Heart left ventricle (tissue), 13 donors: Measurements from ENCODE around the gene KIF3C.

Experiments
- POLR2A ChIP-seq, 2 donors: fragments of 450-650 bp; IDR thresholded peaks; one replicate each; pipeline ENCODE4 v1.6.1; 2017; ENCODE audit warnings: antibody characterized with exemption in 2 of 2, mild to moderate bottlenecking in 2 of 2, moderate library complexity in 2 of 2
- TF ChIP-seq, protein P1 (sequence below), 12 donors: fragments of 200-600 bp; sonication (generic) in 4 of 12; IDR thresholded peaks; one replicate each; pipeline versions ENCODE4 v1.5.0 to v1.8.0; 2018 to 2022; ENCODE audit warnings: antibody characterized with exemption in 12 of 12, mild to moderate bottlenecking in 5 of 12
- donor health status: ischemic (EF 13 %, LVEDD 7.1; RV severe dilation, severe dysfunction).
- donor health status: DM: no; HTN: yes; CAD: no.
- donor health status: DM: no; HTN: no; CAD: no.
- donor health status: ischemic (EF 25% LVEDD 6.9; RV normal size, moderate dysfunction).
- donor health status: ischemic (EF 25% LVEDD 5.7; RV mildly dilated, moderate dysfunction).
- donor health status: ischemic (EF 35%, LVEDD 5.7; RV mildly dilated, moderate dysfunction).
- donor health status: nonischemic (EF 11% LVEDD 7.7; RV severe dilation, severe dysfunction).
- donor health status: DM: yes; HTN: yes; CAD: no.
- donor health status: PGD.
- donor health status: ischemic (EF 29% LVEDD 5.4; RV normal size, mild dysfunction).
- donor health status: nonischemic (EF 23%, LVEDD 6.1; RV moderate dilation, normal function).

DNA sequence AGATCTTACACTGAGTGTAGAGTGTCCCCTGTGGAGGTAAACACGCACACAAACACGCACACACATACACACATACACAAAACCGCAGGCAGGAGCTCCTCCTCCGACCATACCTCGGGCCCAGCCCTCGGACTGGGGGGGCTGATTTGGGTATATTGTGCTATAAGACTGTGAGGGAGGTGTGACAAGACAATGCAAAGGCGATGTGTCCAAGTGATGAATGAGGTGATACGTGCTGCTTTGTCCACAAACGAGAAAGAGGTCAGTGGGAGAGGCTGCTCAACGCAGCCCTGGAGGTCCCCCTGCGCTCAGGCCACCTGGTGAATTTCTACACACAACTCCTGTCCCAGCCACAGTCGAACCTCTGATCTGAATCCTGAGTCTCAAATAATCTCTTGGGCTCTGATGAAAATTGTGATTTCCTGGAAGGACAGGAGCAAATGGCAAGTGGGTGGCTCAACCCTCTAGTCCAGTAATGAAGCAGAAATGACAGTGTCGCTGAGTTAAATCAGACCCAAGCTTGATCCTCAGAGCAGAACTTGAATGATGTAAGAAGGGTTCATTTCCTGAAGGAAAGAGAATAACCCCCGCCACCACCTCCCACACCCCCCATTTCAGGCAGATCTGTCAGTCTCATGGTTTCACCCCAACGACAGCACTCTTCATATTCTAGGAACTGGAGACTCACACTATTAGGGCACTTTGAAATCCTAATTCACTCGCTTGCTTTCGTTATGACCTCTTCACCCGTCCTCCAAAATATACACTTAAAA is 55.1 kb downstream of the KIF3C start:
- TF ChIP-seq, protein P1, sequence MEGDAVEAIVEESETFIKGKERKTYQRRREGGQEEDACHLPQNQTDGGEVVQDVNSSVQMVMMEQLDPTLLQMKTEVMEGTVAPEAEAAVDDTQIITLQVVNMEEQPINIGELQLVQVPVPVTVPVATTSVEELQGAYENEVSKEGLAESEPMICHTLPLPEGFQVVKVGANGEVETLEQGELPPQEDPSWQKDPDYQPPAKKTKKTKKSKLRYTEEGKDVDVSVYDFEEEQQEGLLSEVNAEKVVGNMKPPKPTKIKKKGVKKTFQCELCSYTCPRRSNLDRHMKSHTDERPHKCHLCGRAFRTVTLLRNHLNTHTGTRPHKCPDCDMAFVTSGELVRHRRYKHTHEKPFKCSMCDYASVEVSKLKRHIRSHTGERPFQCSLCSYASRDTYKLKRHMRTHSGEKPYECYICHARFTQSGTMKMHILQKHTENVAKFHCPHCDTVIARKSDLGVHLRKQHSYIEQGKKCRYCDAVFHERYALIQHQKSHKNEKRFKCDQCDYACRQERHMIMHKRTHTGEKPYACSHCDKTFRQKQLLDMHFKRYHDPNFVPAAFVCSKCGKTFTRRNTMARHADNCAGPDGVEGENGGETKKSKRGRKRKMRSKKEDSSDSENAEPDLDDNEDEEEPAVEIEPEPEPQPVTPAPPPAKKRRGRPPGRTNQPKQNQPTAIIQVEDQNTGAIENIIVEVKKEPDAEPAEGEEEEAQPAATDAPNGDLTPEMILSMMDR (IDR thresholded peaks at IDR 0.05): no peak
- TF ChIP-seq POLR2A (IDR thresholded peaks at IDR 0.05): no peak
